Tibial nerve (tissue), 3 donors: ENCODE measurements around the gene ART4.

Source experiments
- POLR2A ChIP-seq, 2 donors: fragments of 450-650 bp; IDR thresholded peaks; one replicate each; pipeline ENCODE4 v1.6.1; 2017; ENCODE audit warnings: antibody characterized with exemption in 2 of 2, mild to moderate bottlenecking in 2 of 2, moderate library complexity in 2 of 2
- TF ChIP-seq, protein P1 (sequence below), 5 experiments: fragments of 200-600 bp in 3 of 5; fragments of 450-650 bp in 2 of 5; sonication (generic) in 3 of 5; IDR thresholded peaks; one replicate each; pipeline ENCODE4 v1.5.1; 2016 to 2019; ENCODE audit warnings: antibody characterized with exemption in 5 of 5, mild to moderate bottlenecking in 3 of 5, moderate library complexity in 2 of 5

DNA sequence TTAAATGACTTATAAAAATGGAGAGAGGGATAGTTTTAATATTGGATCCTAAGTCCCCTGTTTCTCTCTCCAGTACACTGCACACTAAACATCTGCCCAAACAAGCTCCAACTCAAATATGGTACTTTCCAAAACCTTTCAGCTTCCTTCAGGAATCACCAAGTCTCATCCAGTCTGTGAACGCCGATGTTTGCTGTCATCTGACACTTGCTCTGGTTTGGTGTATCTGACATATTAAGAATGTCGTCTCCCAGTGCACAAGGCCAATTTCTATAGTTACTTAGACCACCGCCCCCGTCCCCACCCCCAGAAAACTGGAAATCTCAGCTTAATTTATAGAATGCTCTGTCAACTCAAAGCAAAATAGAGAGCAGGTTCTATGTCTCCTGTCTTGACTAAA, 47.4 kb upstream of the ART4 start:
- TF ChIP-seq, protein P1, sequence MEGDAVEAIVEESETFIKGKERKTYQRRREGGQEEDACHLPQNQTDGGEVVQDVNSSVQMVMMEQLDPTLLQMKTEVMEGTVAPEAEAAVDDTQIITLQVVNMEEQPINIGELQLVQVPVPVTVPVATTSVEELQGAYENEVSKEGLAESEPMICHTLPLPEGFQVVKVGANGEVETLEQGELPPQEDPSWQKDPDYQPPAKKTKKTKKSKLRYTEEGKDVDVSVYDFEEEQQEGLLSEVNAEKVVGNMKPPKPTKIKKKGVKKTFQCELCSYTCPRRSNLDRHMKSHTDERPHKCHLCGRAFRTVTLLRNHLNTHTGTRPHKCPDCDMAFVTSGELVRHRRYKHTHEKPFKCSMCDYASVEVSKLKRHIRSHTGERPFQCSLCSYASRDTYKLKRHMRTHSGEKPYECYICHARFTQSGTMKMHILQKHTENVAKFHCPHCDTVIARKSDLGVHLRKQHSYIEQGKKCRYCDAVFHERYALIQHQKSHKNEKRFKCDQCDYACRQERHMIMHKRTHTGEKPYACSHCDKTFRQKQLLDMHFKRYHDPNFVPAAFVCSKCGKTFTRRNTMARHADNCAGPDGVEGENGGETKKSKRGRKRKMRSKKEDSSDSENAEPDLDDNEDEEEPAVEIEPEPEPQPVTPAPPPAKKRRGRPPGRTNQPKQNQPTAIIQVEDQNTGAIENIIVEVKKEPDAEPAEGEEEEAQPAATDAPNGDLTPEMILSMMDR (IDR thresholded peaks at IDR 0.05), result no peak
- no peak for TF ChIP-seq POLR2A (IDR thresholded peaks at IDR 0.05)
